Panc1 (cell line): Measurements from ENCODE around the gene MTX1. TPM values are rescaled to one million over a fixed set of nuclear protein-coding genes. Genes with fewer than 3 reads are reported as not detected.

Experiments
- ATAC-seq: fragments of 200-7000 bp; cut with Tn5 transposase; 2 replicates; pipeline ENCODE4 v1.9.1; 2020; ENCODE audit warnings: mild to moderate bottlenecking, moderate library complexity
- BruUV-seq: library from RNA; stranded (reverse); fragments of 400-500 nt; replicated peaks from 2 replicates; lab custom pipeline; 2021; lab: Mats Ljungman, UMichigan
- CTCF ChIA-PET: fragments of 300-600 bp; sonication (Branson Sonifier 250); formaldehyde crosslinking; loops from one replicate; lab custom pipeline; 2022; ENCODE audit warnings: antibody characterized with exemption; lab: Charles Lee
- POLR2A ChIA-PET: fragments of 300-600 bp; sonication (Branson Sonifier 250); formaldehyde crosslinking; loops from one replicate; lab custom pipeline; 2022; ENCODE audit warnings: antibody characterized with exemption; lab: Charles Lee
- DNase-seq: peaks from one replicate; pipeline ENCODE4 v3.0.0-alpha.2; 2010; ENCODE audit warnings: low read depth, low spot score
- H3K27ac ChIP-seq: 2 replicates; pipeline ENCODE4 v1.5.1; 2011; ENCODE audit warnings: mild to moderate bottlenecking, low read length, inconsistent platforms
- H3K27me3 ChIP-seq: fragments of 200-500 bp; sonication (Bioruptor generic); 2 replicates; pipeline ENCODE4 v1.6.0; 2014; ENCODE audit warnings: low read length, inconsistent platforms; ENCODE audit not compliant: control insufficient read depth, insufficient read depth
- H3K36me3 ChIP-seq: fragments of 200-500 bp; sonication (Bioruptor generic); 2 replicates; pipeline ENCODE4 v1.5.1; 2014; ENCODE audit warnings: inconsistent platforms, mild to moderate bottlenecking, low read length, moderate library complexity; ENCODE audit not compliant: control insufficient read depth, insufficient read depth
- H3K4me1 ChIP-seq: 2 replicates; pipeline ENCODE4 v1.5.1; 2011; ENCODE audit warnings: inconsistent platforms, mild to moderate bottlenecking, low read length, moderate library complexity; ENCODE audit not compliant: control insufficient read depth, insufficient read depth
- H3K4me3 ChIP-seq, 2 experiments: 2 replicates each; pipeline ENCODE4 v1.5.1; 2011 to 2012; ENCODE audit warnings: low read depth in 2 of 2, low read length in 2 of 2, mild to moderate bottlenecking in 2 of 2, inconsistent platforms in 1 of 2, moderate library complexity in 1 of 2
- H3K9me3 ChIP-seq: fragments of 200-500 bp; sonication (Bioruptor generic); 2 replicates; pipeline ENCODE4 v1.5.1; 2014; ENCODE audit warnings: low read depth, mild to moderate bottlenecking, inconsistent platforms, low read length, moderate library complexity; ENCODE audit not compliant: control insufficient read depth, insufficient read depth
- CTCF ChIP-seq: fragments of 450-650 bp; IDR thresholded peaks from 2 replicates; pipeline ENCODE4 v1.5.1; 2017; ENCODE audit warnings: mild to moderate bottlenecking
- POLR2AphosphoS5 ChIP-seq: IDR thresholded peaks from 2 replicates; pipeline ENCODE4 v1.6.1; 2012; ENCODE audit warnings: mild to moderate bottlenecking, low read depth, low read length, moderate library complexity
- REST ChIP-seq, 2 experiments: IDR thresholded peaks; 2 replicates each; pipeline ENCODE4 v1.6.1; 2011 to 2012; ENCODE audit warnings: low read depth in 2 of 2, control low read depth in 1 of 2, low read length in 1 of 2, mild to moderate bottlenecking in 1 of 2, moderate library complexity in 1 of 2; ENCODE audit not compliant: insufficient read depth in 1 of 2
- SIN3A ChIP-seq: IDR thresholded peaks from 2 replicates; pipeline ENCODE4 v1.6.1; 2012; ENCODE audit warnings: low read depth, mild to moderate bottlenecking, low read length, moderate library complexity, borderline replicate concordance; ENCODE audit not compliant: insufficient read depth
- TCF7L2 ChIP-seq: IDR thresholded peaks from 2 replicates; pipeline ENCODE4 v1.6.1; 2011; ENCODE audit warnings: mild to moderate bottlenecking, low read depth, low read length, inconsistent platforms
- in situ Hi-C: cut with HindIII; loops from 2 replicates; pipeline ENCODE4 v1.10.0; 2016; ENCODE audit warnings: low sequenced_read_pairs, low pct_unique_long_range_greater_than_20kb
- intact Hi-C: fragments of 100-400 bp; cut with micrococcal nuclease; formaldehyde crosslinking; loops from one replicate; pipeline ENCODE4 v1.10.0; 2022; ENCODE audit not compliant: unreplicated experiment
- total RNA-seq: library from RNA; stranded (reverse); gene quantifications from one replicate; pipeline ENCODE4 v1.2.1, GENCODE V29; 2021; ENCODE audit not compliant: unreplicated experiment

MTX1 gene
- total RNA-seq, 1 experiment from 2014 or later: 53.6 TPM

- BruUV-seq: no TSS peak
- Histone ChIP-seq H3K9me3 (no peaks in the 10 kb centered on the region), H3K4me3 (peak overlapping the region; percentile 41 to 64), H3K4me1 (peaks cover 24% of the 10 kb centered on the region), H3K27me3 (no peaks in the 10 kb centered on the region), H3K36me3 (no peaks in the 10 kb centered on the region), H3K27ac (peak overlapping the region; percentile 72)
- in situ Hi-C loops (no loop called here), intact Hi-C loops (no loop called here)
- ChIA-PET CTCF (interaction anchor here (0.6 kb wide), 1 partner anchor 62 kb away, joined by 4 read pairs; no protein-coding TSS in a partner anchor), POLR2A (interaction anchor here (1.0 kb wide), 1 partner anchor 47 kb away, joined by 4 read pairs; no protein-coding TSS in a partner anchor)
- TF ChIP-seq SIN3A (peak; percentile 80; the same call in 1 of the 2 replicates), POLR2AphosphoS5 (peak; percentile 47; the same call in 1 of the 2 replicates), CTCF (no peak), TCF7L2 (no peak)
- no peak for DNase-seq
- peak; percentile 57 for ATAC-seq
These were observed 32.7 kb downstream of the MTX1 start for GRCh38 chr1:155241069-155241679.

GRCh38 chr1:155241841-155242264 is 33.4 kb downstream of the MTX1 start:
- DNase-seq (no peak), ATAC-seq (no peak)
- ChIA-PET CTCF (interaction anchor here (0.6 kb wide), 1 partner anchor 9 kb away, joined by 3 read pairs; no protein-coding TSS in a partner anchor), POLR2A (interaction anchor here (1.0 kb wide), 1 partner anchor 48 kb away, joined by 4 read pairs; no protein-coding TSS in a partner anchor)
- intact Hi-C loops (no loop called here), in situ Hi-C loops (no loop called here)
- H3K36me3 ChIP-seq: no peaks in the 10 kb centered on the region
- no peaks in the 10 kb centered on the region for H3K9me3 ChIP-seq
- peak overlapping the region; percentile 72; the same call in 1 of the 2 replicates for H3K27ac ChIP-seq
- H3K27me3 ChIP-seq: no peaks in the 10 kb centered on the region
- TF ChIP-seq REST (IDR thresholded peaks at IDR 0.05; ENCODE audit: insufficient read depth in 1 of 2, low read depth in 2 of 2, low read length in 1 of 2) (no peak), TCF7L2 (no peak), POLR2AphosphoS5 (no peak), SIN3A (no peak), CTCF (no peak)
- BruUV-seq: no TSS peak
- peaks cover 24% of the 10 kb centered on the region for H3K4me1 ChIP-seq
- H3K4me3 ChIP-seq: no peak overlapping the region
